Lower lobe of right lung (tissue), 2 donors: Measurements from ENCODE around the gene BMP10. TPM values are rescaled to one million over a fixed set of nuclear protein-coding genes. Genes with fewer than 3 reads are reported as not detected.

ENCODE experiments used
- ATAC-seq, 2 donors: fragments of 200-7000 bp; cut with Tn5 transposase; one replicate each; pipeline ENCODE4 v1.9.1; 2020 to 2022; ENCODE audit warnings: mild to moderate bottlenecking in 2 of 2, moderate library complexity in 2 of 2
- DNase-seq: peaks from one replicate; pipeline ENCODE4 v3.0.0-alpha.2; 2020
- H3K27ac ChIP-seq: fragments of 200-600 bp; one replicate; pipeline ENCODE4 v1.8.0; 2022
- H3K27me3 ChIP-seq: fragments of 200-600 bp; one replicate; pipeline ENCODE4 v1.8.0; 2022; ENCODE audit warnings: low read depth
- H3K36me3 ChIP-seq: fragments of 200-600 bp; one replicate; pipeline ENCODE4 v1.8.0; 2022; ENCODE audit warnings: mild to moderate bottlenecking
- H3K4me1 ChIP-seq: fragments of 200-600 bp; one replicate; pipeline ENCODE4 v1.8.0; 2022
- H3K4me3 ChIP-seq: fragments of 200-600 bp; one replicate; pipeline ENCODE4 v1.8.0; 2022; ENCODE audit warnings: mild to moderate bottlenecking
- H3K9me3 ChIP-seq: fragments of 200-600 bp; one replicate; pipeline ENCODE4 v1.8.0; 2022
- intact Hi-C: fragments of 100-400 bp; cut with DNase I; formaldehyde crosslinking; loops from one replicate; pipeline ENCODE4 v1.11.0; 2022
- long read RNA-seq: library from polyadenylated mRNA; unstranded; transcript quantifications from one replicate; pipeline ENCODE4 v2.0.0, GENCODE V29; 2021
- total RNA-seq: library from RNA; stranded (reverse); fragmentation: NEBNext Ultra II Directional; extraction: Animal tissue kit (Norgen Biotek cat#: 25700); gene quantifications from one replicate; pipeline ENCODE4 v1.2.1, GENCODE V29; 2021
- TF ChIP-seq, protein P1 (sequence below): fragments of 200-600 bp; IDR thresholded peaks from one replicate; pipeline ENCODE4 v1.8.0; 2022; ENCODE audit warnings: antibody characterized with exemption, mild to moderate bottlenecking
- donor health status: DM: no; HTN: yes; CAD: no; lungs with severe emphysema.

Gene BMP10
- 0.24 TPM for total RNA-seq
- long read RNA-seq, result 0 reads

- Histone ChIP-seq H3K4me1 (no peaks in the 10 kb centered on the region), H3K27me3 (no peaks in the 10 kb centered on the region), H3K4me3 (no peak within 1 kb of the TSS), H3K27ac (no peak within 1 kb of the TSS), H3K36me3 (no peaks in the 10 kb centered on the region), H3K9me3 (no peaks in the 10 kb centered on the region)
- TF ChIP-seq, protein P1, sequence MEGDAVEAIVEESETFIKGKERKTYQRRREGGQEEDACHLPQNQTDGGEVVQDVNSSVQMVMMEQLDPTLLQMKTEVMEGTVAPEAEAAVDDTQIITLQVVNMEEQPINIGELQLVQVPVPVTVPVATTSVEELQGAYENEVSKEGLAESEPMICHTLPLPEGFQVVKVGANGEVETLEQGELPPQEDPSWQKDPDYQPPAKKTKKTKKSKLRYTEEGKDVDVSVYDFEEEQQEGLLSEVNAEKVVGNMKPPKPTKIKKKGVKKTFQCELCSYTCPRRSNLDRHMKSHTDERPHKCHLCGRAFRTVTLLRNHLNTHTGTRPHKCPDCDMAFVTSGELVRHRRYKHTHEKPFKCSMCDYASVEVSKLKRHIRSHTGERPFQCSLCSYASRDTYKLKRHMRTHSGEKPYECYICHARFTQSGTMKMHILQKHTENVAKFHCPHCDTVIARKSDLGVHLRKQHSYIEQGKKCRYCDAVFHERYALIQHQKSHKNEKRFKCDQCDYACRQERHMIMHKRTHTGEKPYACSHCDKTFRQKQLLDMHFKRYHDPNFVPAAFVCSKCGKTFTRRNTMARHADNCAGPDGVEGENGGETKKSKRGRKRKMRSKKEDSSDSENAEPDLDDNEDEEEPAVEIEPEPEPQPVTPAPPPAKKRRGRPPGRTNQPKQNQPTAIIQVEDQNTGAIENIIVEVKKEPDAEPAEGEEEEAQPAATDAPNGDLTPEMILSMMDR, result no peak
- intact Hi-C loops, result no loop called here
- ATAC-seq (no peak), DNase-seq (no peak)
Observed at GRCh38 chr2:68871159-68871764, at the start of gene BMP10. Gene BMP10, minus strand, starts transcription at chr2:68871397. Its CDS starts 39 bp downstream, at chr2:68871358.

DNA sequence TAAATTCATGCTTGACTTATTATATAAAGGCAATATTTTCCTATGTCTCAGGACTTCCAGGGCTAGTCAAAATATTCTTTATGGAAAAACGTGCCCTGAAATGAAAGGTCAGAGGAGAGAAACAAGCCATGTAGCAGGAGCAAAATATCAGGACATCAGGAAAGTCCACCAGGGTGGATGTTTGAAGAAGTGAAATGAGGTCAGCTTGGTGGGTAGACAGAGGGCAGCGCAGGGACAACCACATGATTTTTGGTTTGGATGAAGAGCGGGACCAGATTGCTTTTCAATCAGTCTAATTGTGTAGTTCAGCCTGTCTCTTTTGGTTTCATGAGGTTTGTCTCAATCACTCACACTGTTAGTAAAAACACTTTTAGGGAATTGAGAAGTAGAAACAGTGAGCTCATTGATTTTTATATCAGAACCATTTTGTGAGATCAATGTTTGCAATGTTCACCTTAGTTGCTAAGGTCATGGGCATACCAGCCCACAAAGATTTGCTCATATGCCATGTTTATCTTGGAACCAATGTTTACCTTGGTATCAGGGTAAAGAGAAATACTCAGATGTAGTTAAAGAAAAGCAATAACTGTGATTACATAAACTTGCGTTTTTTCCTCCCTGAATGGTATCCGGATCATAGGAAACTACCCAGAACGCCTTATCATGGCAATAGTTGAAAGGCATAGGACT is 49.4 kb upstream of the BMP10 start:
- H3K9me3 ChIP-seq, result no peaks in the 10 kb centered on the region
- TF ChIP-seq, protein P1, result no peak
- DNase-seq (no peak), ATAC-seq (no peak)
- no peaks in the 10 kb centered on the region for H3K36me3 ChIP-seq
- no peaks in the 10 kb centered on the region for H3K27me3 ChIP-seq
- no peak overlapping the region for H3K27ac ChIP-seq
- H3K4me1 ChIP-seq, result no peaks in the 10 kb centered on the region
- intact Hi-C loops, result no loop called here
- no peak overlapping the region for H3K4me3 ChIP-seq

- Histone ChIP-seq H3K4me3 (no peak overlapping the region), H3K36me3 (no peaks in the 10 kb centered on the region), H3K27ac (no peak overlapping the region), H3K9me3 (no peaks in the 10 kb centered on the region), H3K4me1 (no peaks in the 10 kb centered on the region), H3K27me3 (no peaks in the 10 kb centered on the region)
- ATAC-seq (no peak), DNase-seq (no peak)
- intact Hi-C loops, result no loop called here
- TF ChIP-seq, protein P1, result no peak
Observed at GRCh38 chr2:68918497-68918896, 47.3 kb upstream of the BMP10 start.

- no peaks in the 10 kb centered on the region for H3K36me3 ChIP-seq
- H3K27me3 ChIP-seq, result no peaks in the 10 kb centered on the region
- H3K4me1 ChIP-seq, result no peaks in the 10 kb centered on the region
- intact Hi-C loops, result no loop called here
- TF ChIP-seq, protein P1, result no peak
- H3K4me3 ChIP-seq, result no peak overlapping the region
- no peak overlapping the region for H3K27ac ChIP-seq
- ATAC-seq (no peak), DNase-seq (no peak)
- H3K9me3 ChIP-seq, result no peaks in the 10 kb centered on the region
Observed at GRCh38 chr2:68917034-68917718, 46.0 kb upstream of the BMP10 start.

DNA sequence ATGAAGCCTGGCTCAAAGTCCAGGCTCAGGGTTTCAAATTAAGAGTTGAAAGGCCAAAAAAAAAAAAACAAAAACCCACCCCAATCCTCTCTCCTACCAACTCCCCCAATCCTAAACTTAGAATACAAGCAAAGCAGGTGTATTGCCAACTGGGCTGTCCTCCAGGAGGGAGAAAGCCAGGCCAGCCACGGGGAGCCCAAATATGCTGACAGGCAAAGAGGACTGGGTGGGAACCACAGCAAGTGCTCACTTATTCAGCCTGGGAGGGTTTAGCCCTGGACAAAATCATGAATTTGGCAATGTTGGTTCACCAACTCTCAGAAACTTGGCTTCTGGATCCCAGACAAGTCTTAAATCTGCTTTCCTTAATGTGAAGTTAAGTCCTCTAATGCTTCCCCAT is 45.0 kb upstream of the BMP10 start:
- intact Hi-C loops, result no loop called here
- ATAC-seq, result no peak
- DNase-seq, result no peak
- TF ChIP-seq, protein P1, result no peak
- Histone ChIP-seq H3K9me3 (no peaks in the 10 kb centered on the region), H3K36me3 (no peaks in the 10 kb centered on the region), H3K4me1 (no peaks in the 10 kb centered on the region), H3K27ac (no peak overlapping the region), H3K4me3 (no peak overlapping the region), H3K27me3 (no peaks in the 10 kb centered on the region)
